Calu3 (cell line): ENCODE data around the gene TTC21A. TPM values are rescaled to one million over a fixed set of nuclear protein-coding genes. Genes with fewer than 3 reads are reported as not detected.

ENCODE experiments used
- BruUV-seq: library from RNA; stranded (reverse); fragments of 400-500 nt; replicated peaks from 2 replicates; lab custom pipeline; 2021; lab: Mats Ljungman, UMichigan
- CTCF ChIA-PET: fragments of 300-600 bp; sonication (Branson Sonifier 250); formaldehyde crosslinking; loops from one replicate; lab custom pipeline; 2022; ENCODE audit warnings: antibody characterized with exemption; lab: Charles Lee
- DNase-seq: peaks from one replicate; pipeline ENCODE4 v3.0.0; 2022
- H3K27ac Mint-ChIP-seq: one replicate; pipeline ENCODE4 v1.8.0; 2022; ENCODE audit warnings: mixed read lengths; ENCODE audit not compliant: unreplicated experiment
- H3K27me3 Mint-ChIP-seq: one replicate; pipeline ENCODE4 v1.8.0; 2022; ENCODE audit warnings: mixed read lengths; ENCODE audit not compliant: unreplicated experiment
- H3K36me3 Mint-ChIP-seq: one replicate; pipeline ENCODE4 v1.8.0; 2022; ENCODE audit warnings: mild to moderate bottlenecking, moderate library complexity, mixed read lengths; ENCODE audit not compliant: insufficient read depth, unreplicated experiment
- H3K4me1 Mint-ChIP-seq: one replicate; pipeline ENCODE4 v1.8.0; 2022; ENCODE audit warnings: mild to moderate bottlenecking, low read depth, mixed read lengths; ENCODE audit not compliant: unreplicated experiment
- H3K4me3 Mint-ChIP-seq: one replicate; pipeline ENCODE4 v1.8.0; 2022; ENCODE audit warnings: mild to moderate bottlenecking, low read depth, moderate library complexity, mixed read lengths; ENCODE audit not compliant: unreplicated experiment
- H3K9me3 Mint-ChIP-seq: one replicate; pipeline ENCODE4 v1.8.0; 2022; ENCODE audit warnings: low read depth, mixed read lengths; ENCODE audit not compliant: unreplicated experiment
- intact Hi-C: fragments of 100-400 bp; cut with micrococcal nuclease; formaldehyde crosslinking; loops from one replicate; pipeline ENCODE4 v1.10.0; 2022; ENCODE audit not compliant: unreplicated experiment
- total RNA-seq: library from RNA; stranded (reverse); gene quantifications from 2 replicates; pipeline ENCODE4 v1.2.3, GENCODE V29; 2022
- TF ChIP-seq, protein P1 (sequence below): fragments of 200-600 bp; IDR thresholded peaks from one replicate; pipeline ENCODE4 v1.8.0; 2022; ENCODE audit warnings: antibody characterized with exemption; ENCODE audit not compliant: unreplicated experiment

Gene TTC21A
- total RNA-seq, 1 experiment from 2014 or later: 8.1 TPM

DNA sequence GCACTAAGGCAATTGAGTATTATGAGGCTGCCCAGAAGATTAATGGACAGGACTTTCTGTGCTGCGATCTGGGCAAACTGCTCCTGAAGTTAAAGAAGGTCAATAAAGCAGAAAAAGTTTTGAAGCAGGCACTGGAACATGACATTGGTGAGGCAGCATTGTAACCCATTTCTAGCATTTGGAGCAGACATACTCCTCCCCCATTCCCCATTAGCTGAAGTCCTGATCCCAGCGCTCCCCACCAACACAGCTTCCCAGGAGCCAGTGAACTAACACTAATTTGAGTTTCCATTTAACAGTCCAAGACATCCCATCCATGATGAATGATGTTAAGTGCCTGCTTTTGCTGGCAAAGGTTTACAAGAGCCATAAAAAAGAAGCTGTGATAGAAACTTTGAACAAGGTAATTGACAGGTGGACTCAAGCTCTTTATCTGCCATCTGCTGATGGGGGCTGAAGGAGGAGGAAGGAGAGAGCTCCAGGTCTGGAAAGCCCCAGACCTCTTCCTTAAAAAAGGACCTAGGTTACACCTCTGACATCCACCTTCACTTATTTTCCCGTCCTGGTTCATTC lies 23.3 kb downstream of the TTC21A start:
- Mint-ChIP-seq H3K36me3 (peaks cover 7% of the 10 kb centered on the region), H3K27ac (no peak overlapping the region), H3K9me3 (no peaks in the 10 kb centered on the region), H3K4me1 (peaks cover 25% of the 10 kb centered on the region), H3K4me3 (no peak overlapping the region), H3K27me3 (no peaks in the 10 kb centered on the region)
- DNase-seq: no peak
- intact Hi-C loops: no loop called here
- no TSS peak for BruUV-seq
- TF ChIP-seq, protein P1, sequence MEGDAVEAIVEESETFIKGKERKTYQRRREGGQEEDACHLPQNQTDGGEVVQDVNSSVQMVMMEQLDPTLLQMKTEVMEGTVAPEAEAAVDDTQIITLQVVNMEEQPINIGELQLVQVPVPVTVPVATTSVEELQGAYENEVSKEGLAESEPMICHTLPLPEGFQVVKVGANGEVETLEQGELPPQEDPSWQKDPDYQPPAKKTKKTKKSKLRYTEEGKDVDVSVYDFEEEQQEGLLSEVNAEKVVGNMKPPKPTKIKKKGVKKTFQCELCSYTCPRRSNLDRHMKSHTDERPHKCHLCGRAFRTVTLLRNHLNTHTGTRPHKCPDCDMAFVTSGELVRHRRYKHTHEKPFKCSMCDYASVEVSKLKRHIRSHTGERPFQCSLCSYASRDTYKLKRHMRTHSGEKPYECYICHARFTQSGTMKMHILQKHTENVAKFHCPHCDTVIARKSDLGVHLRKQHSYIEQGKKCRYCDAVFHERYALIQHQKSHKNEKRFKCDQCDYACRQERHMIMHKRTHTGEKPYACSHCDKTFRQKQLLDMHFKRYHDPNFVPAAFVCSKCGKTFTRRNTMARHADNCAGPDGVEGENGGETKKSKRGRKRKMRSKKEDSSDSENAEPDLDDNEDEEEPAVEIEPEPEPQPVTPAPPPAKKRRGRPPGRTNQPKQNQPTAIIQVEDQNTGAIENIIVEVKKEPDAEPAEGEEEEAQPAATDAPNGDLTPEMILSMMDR: no peak
- CTCF ChIA-PET: interaction anchor here (1.2 kb wide), 1 partner anchor 157 kb away, joined by 3 read pairs; no protein-coding TSS in a partner anchor

DNA sequence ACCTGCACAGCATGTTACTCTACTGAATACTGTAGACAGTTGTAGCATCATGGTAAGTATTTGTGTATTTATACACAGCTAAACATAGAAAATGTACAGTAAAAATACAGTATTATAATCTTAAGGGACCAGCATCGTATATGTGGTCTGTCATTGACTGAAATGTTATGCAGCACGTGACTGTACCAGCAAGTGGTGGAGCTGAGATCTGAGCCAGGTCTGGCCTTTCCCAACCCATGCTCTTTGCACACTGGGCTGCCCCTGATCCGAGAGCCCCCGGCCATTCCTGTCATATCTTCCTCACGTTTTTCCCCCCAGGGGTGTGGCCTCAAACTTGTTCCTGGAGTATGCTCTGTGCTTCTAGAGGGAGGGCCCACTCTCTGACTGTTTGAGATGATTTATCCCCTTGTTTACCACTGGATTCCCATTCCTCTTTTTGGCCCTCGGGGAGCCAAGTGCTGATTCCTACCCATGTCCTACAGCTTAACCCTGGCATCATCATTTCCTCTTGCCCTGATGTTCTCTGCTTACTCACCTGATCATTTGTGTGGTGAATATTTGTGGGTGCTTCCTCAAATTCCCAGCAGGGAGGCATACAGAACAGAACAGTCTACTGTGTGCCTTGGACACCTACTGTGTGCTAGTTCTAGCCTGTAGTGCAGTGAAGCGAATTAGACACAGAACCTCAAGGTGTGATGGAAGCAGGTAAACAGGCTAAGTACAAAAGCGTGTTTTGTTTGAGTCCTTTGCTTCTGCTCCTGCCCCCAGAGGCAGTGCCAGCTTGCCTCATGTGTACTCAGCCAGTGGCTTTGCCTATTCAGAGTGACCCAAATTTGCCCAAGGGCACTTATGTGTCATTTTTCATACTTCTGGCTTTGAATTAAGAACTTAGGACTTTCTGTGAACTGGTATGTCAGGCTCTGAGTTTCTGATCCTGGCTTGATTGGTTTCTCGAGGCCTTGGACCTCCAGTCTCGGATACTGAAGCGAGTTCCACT lies 24.9 kb downstream of the TTC21A start:
- Mint-ChIP-seq H3K27me3 (no peaks in the 10 kb centered on the region), H3K9me3 (no peaks in the 10 kb centered on the region), H3K36me3 (peaks cover 5% of the 10 kb centered on the region), H3K4me1 (peaks cover 11% of the 10 kb centered on the region), H3K4me3 (no peak overlapping the region), H3K27ac (no peak overlapping the region)
- TF ChIP-seq, protein P1: no peak
- DNase-seq: no peak
- no TSS peak for BruUV-seq
- CTCF ChIA-PET: interaction anchor here (1.2 kb wide), 1 partner anchor 9 kb away, joined by 3 read pairs; no protein-coding TSS in a partner anchor
- intact Hi-C loops: no loop called here

DNA sequence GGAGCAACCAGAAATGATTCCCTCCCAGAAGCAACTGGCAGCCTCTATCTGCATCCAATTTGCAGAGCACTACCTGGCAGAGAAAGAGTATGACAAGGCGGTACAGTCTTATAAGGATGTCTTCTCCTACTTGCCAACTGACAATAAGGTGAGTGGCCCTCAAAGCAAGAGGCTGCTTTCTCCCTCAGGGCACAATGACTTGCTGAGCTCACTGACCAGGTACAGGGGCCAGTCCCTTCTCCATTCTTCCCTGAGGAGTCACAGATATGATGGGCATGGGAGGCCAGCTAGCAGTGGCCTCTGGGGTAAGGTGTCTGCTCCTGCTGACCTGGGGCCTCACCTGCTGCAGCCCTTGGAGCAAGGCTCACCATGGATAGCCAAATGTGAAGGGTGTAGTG lies 25.6 kb downstream of the TTC21A start:
- Mint-ChIP-seq H3K36me3 (peaks cover 8% of the 10 kb centered on the region), H3K27ac (no peak overlapping the region), H3K27me3 (no peaks in the 10 kb centered on the region), H3K4me3 (no peak overlapping the region), H3K9me3 (no peaks in the 10 kb centered on the region), H3K4me1 (peaks cover 11% of the 10 kb centered on the region)
- BruUV-seq: no TSS peak
- intact Hi-C loops: no loop called here
- TF ChIP-seq, protein P1: no peak
- DNase-seq: no peak
- CTCF ChIA-PET: no interaction called here

DNA sequence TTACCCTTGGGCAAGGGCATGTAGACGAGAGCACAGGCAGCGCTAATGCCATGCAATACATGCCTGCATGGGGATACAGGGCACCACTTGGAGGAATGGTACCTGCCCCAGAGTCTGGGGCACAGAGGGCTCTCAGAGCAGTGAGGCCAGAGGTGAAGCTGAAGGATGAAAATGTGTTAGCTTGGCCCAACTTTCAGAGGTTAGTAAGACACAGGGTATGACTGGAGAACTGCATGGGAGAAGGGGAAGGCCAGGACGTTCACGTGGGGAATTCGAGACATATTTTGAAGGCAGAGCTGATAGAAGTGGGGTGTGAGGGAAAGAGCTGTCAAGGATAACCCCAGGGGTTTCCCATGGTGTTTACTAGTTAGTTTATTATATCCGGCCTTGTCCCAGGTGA lies 26.3 kb downstream of the TTC21A start:
- no peaks in the 10 kb centered on the region for H3K27me3 Mint-ChIP-seq
- H3K36me3 Mint-ChIP-seq: peaks cover 15% of the 10 kb centered on the region
- no peak for DNase-seq
- H3K4me3 Mint-ChIP-seq: no peak overlapping the region
- H3K9me3 Mint-ChIP-seq: no peaks in the 10 kb centered on the region
- TF ChIP-seq, protein P1: no peak
- CTCF ChIA-PET: no interaction called here
- H3K4me1 Mint-ChIP-seq: peaks cover 11% of the 10 kb centered on the region
- no TSS peak for BruUV-seq
- no peak overlapping the region for H3K27ac Mint-ChIP-seq
- intact Hi-C loops: no loop called here
